ENCODE results near the gene PPP1R9B. TPM values are rescaled to one million over a fixed set of nuclear protein-coding genes. Genes with fewer than 3 reads are reported as not detected.

Gene PPP1R9B
- total RNA-seq, 1 donor from 2014 or later: 73.6 TPM

GRCh38 chr17:50129353-50129727 is 21.1 kb downstream of the PPP1R9B start:
- Histone ChIP-seq H3K4me1 (ENCODE audit: insufficient read depth, low read length) (peaks cover 17% of the 10 kb centered on the region), H3K4me3 (ENCODE audit: insufficient read depth, low read depth, low read length) (peak overlapping the region; percentile 45), H3K9ac (ENCODE audit: low read length) (peak overlapping the region; percentile 79), H3K27me3 (ENCODE audit: insufficient read depth, low read length) (no peaks in the 10 kb centered on the region), H3K27ac (ENCODE audit: low read depth, low read length) (no peak overlapping the region), H3K79me2 (ENCODE audit: insufficient read depth, low read length) (peaks cover 5% of the 10 kb centered on the region), H2AFZ (ENCODE audit: low read depth, low read length) (no peak overlapping the region), H4K20me1 (ENCODE audit: insufficient read depth, low read length) (peaks cover 25% of the 10 kb centered on the region), H3K36me3 (ENCODE audit: insufficient read depth, low read length) (no peaks in the 10 kb centered on the region), H3K4me2 (ENCODE audit: low read length) (peak overlapping the region; percentile 95), H3K9me3 (ENCODE audit: insufficient read depth, low read depth, low read length) (no peaks in the 10 kb centered on the region)
- FAIRE-seq: no peak
- H3K27ac Mint-ChIP-seq (ENCODE audit: unreplicated experiment): no peak overlapping the region
- no peak for DNase-seq (ENCODE audit: low read depth)
- peak overlapping the region; percentile 85 for H3K4me3 Mint-ChIP-seq (ENCODE audit: unreplicated experiment)
- TF ChIP-seq EZH2 (IDR thresholded peaks at IDR 0.05; ENCODE audit: insufficient read depth, low read length) (no peak), CTCF (IDR thresholded peaks at IDR 0.05; ENCODE audit: insufficient read depth, low read depth, low read length) (no peak)
- H3K9me3 Mint-ChIP-seq (ENCODE audit: unreplicated experiment): no peaks in the 10 kb centered on the region
- H3K4me1 Mint-ChIP-seq (ENCODE audit: low read depth, unreplicated experiment): peaks cover 23% of the 10 kb centered on the region
- H3K36me3 Mint-ChIP-seq (ENCODE audit: low read depth, unreplicated experiment): no peaks in the 10 kb centered on the region
- H3K27me3 Mint-ChIP-seq (ENCODE audit: low read depth, unreplicated experiment): peaks cover 4% of the 10 kb centered on the region

GRCh38 chr17:50128441-50129352 is 21.8 kb downstream of the PPP1R9B start:
- no peaks in the 10 kb centered on the region for H3K36me3 Mint-ChIP-seq (ENCODE audit: low read depth, unreplicated experiment)
- Histone ChIP-seq H3K27me3 (ENCODE audit: insufficient read depth, low read length) (no peaks in the 10 kb centered on the region), H3K36me3 (ENCODE audit: insufficient read depth, low read length) (no peaks in the 10 kb centered on the region), H4K20me1 (ENCODE audit: insufficient read depth, low read length) (peaks cover 20% of the 10 kb centered on the region), H2AFZ (ENCODE audit: low read depth, low read length) (peak overlapping the region; percentile 62), H3K4me3 (ENCODE audit: insufficient read depth, low read depth, low read length) (peak overlapping the region; percentile 68), H3K9ac (ENCODE audit: low read length) (peak overlapping the region; percentile 79), H3K27ac (ENCODE audit: low read depth, low read length) (peak overlapping the region; percentile 12), H3K4me1 (ENCODE audit: insufficient read depth, low read length) (peaks cover 23% of the 10 kb centered on the region), H3K79me2 (ENCODE audit: insufficient read depth, low read length) (peaks cover 5% of the 10 kb centered on the region), H3K9me3 (ENCODE audit: insufficient read depth, low read depth, low read length) (no peaks in the 10 kb centered on the region), H3K4me2 (ENCODE audit: low read length) (peak overlapping the region; percentile 95)
- no peak for FAIRE-seq
- H3K27ac Mint-ChIP-seq (ENCODE audit: unreplicated experiment): peak overlapping the region; percentile 90
- peak overlapping the region; percentile 93 for H3K4me3 Mint-ChIP-seq (ENCODE audit: unreplicated experiment)
- no peaks in the 10 kb centered on the region for H3K9me3 Mint-ChIP-seq (ENCODE audit: unreplicated experiment)
- peaks cover 4% of the 10 kb centered on the region for H3K27me3 Mint-ChIP-seq (ENCODE audit: low read depth, unreplicated experiment)
- peaks cover 21% of the 10 kb centered on the region for H3K4me1 Mint-ChIP-seq (ENCODE audit: low read depth, unreplicated experiment)
- no peak for TF ChIP-seq CTCF (IDR thresholded peaks at IDR 0.05; ENCODE audit: insufficient read depth, low read depth, low read length)
- TF ChIP-seq EZH2 (IDR thresholded peaks at IDR 0.05; ENCODE audit: insufficient read depth, low read length): no peak
- no peak for DNase-seq (ENCODE audit: low read depth)

All from astrocyte (in vitro differentiated cells and primary cell).